Lower lobe of right lung (tissue), 2 donors: Measurements from ENCODE around the gene C16orf95. TPM values are rescaled to one million over a fixed set of nuclear protein-coding genes. Genes with fewer than 3 reads are reported as not detected.

Source experiments
- ATAC-seq, 2 donors: fragments of 200-7000 bp; cut with Tn5 transposase; one replicate each; pipeline ENCODE4 v1.9.1; 2020 to 2022; ENCODE audit warnings: mild to moderate bottlenecking in 2 of 2, moderate library complexity in 2 of 2
- DNase-seq: peaks from one replicate; pipeline ENCODE4 v3.0.0-alpha.2; 2020
- H3K27ac ChIP-seq: fragments of 200-600 bp; one replicate; pipeline ENCODE4 v1.8.0; 2022
- H3K27me3 ChIP-seq: fragments of 200-600 bp; one replicate; pipeline ENCODE4 v1.8.0; 2022; ENCODE audit warnings: low read depth
- H3K36me3 ChIP-seq: fragments of 200-600 bp; one replicate; pipeline ENCODE4 v1.8.0; 2022; ENCODE audit warnings: mild to moderate bottlenecking
- H3K4me1 ChIP-seq: fragments of 200-600 bp; one replicate; pipeline ENCODE4 v1.8.0; 2022
- H3K4me3 ChIP-seq: fragments of 200-600 bp; one replicate; pipeline ENCODE4 v1.8.0; 2022; ENCODE audit warnings: mild to moderate bottlenecking
- H3K9me3 ChIP-seq: fragments of 200-600 bp; one replicate; pipeline ENCODE4 v1.8.0; 2022
- intact Hi-C: fragments of 100-400 bp; cut with DNase I; formaldehyde crosslinking; loops from one replicate; pipeline ENCODE4 v1.11.0; 2022
- total RNA-seq: library from RNA; stranded (reverse); fragmentation: NEBNext Ultra II Directional; extraction: Animal tissue kit (Norgen Biotek cat#: 25700); gene quantifications from one replicate; pipeline ENCODE4 v1.2.1, GENCODE V29; 2021
- TF ChIP-seq, protein P1 (sequence below): fragments of 200-600 bp; IDR thresholded peaks from one replicate; pipeline ENCODE4 v1.8.0; 2022; ENCODE audit warnings: antibody characterized with exemption, mild to moderate bottlenecking
- donor health status: DM: no; HTN: yes; CAD: no; lungs with severe emphysema.

The C16orf95 gene
- total RNA-seq, 1 donor from 2014 or later: 3.0 TPM

DNA sequence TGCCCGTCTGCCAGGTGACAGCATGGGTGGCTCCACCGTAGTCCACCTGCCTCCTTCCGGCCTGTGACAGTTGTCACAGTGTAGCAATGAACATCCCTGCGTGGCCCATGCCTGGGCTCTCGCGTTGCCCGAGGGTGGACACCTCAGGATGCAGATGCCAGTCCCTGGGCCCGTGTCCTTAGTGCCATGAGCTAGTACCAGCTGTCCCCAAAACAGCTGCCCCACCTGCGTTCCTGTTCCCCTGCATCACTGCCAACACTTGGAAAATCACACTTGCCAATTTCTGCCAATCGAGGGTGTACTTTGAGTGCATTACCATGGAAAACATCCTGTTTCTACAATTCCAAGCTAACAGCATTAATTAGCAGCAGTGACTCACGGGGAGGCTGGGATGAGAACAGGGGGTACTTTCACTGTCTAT lies 9.0 kb upstream of the C16orf95 start:
- H3K9me3 ChIP-seq: no peaks in the 10 kb centered on the region
- no peaks in the 10 kb centered on the region for H3K27me3 ChIP-seq
- intact Hi-C loops: no loop called here
- peaks cover 28% of the 10 kb centered on the region for H3K36me3 ChIP-seq
- TF ChIP-seq, protein P1, sequence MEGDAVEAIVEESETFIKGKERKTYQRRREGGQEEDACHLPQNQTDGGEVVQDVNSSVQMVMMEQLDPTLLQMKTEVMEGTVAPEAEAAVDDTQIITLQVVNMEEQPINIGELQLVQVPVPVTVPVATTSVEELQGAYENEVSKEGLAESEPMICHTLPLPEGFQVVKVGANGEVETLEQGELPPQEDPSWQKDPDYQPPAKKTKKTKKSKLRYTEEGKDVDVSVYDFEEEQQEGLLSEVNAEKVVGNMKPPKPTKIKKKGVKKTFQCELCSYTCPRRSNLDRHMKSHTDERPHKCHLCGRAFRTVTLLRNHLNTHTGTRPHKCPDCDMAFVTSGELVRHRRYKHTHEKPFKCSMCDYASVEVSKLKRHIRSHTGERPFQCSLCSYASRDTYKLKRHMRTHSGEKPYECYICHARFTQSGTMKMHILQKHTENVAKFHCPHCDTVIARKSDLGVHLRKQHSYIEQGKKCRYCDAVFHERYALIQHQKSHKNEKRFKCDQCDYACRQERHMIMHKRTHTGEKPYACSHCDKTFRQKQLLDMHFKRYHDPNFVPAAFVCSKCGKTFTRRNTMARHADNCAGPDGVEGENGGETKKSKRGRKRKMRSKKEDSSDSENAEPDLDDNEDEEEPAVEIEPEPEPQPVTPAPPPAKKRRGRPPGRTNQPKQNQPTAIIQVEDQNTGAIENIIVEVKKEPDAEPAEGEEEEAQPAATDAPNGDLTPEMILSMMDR: no peak
- ATAC-seq (no peak), DNase-seq (peak; percentile 41)
- no peak overlapping the region for H3K27ac ChIP-seq
- peaks cover 10% of the 10 kb centered on the region for H3K4me1 ChIP-seq
- no peak overlapping the region for H3K4me3 ChIP-seq

DNA sequence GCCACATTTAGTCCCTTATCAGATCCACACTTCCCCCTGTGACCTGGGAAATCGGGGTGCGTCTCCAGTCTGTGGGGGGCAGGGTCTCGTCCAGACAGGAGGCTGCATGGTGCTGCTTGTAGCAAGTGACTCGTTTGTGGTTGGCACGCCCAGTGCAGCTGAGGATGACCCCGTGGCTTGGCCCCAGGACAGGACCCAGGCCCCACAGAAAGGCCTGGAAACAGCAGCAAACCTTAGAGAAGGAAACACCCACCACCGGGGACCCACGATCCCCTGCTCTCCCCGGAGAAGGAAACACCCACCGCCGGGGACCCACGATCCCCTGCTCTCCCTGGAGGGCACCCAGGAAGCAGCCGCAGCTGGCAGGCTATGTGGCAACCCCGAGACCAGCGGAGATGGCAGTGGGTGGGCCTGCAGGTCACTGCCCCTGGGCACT lies 8.2 kb upstream of the C16orf95 start:
- no peak for ATAC-seq
- no peak overlapping the region for H3K27ac ChIP-seq
- TF ChIP-seq, protein P1: no peak
- DNase-seq: peak; percentile 25
- no peaks in the 10 kb centered on the region for H3K27me3 ChIP-seq
- H3K4me1 ChIP-seq: peaks cover 10% of the 10 kb centered on the region
- no peak overlapping the region for H3K4me3 ChIP-seq
- intact Hi-C loops: no loop called here
- H3K36me3 ChIP-seq: peaks cover 21% of the 10 kb centered on the region
- no peaks in the 10 kb centered on the region for H3K9me3 ChIP-seq

- H3K4me1 ChIP-seq: peaks cover 10% of the 10 kb centered on the region
- peaks cover 13% of the 10 kb centered on the region for H3K36me3 ChIP-seq
- H3K27me3 ChIP-seq: no peaks in the 10 kb centered on the region
- ATAC-seq (peak; percentile 72 to 75), DNase-seq (no peak)
- TF ChIP-seq, protein P1: peak; percentile 77
- H3K27ac ChIP-seq: no peak overlapping the region
- H3K9me3 ChIP-seq: no peaks in the 10 kb centered on the region
- H3K4me3 ChIP-seq: no peak overlapping the region
- intact Hi-C loops: no loop called here
Observed at GRCh38 chr16:87324411-87325275, 7.5 kb upstream of the C16orf95 start.

DNA sequence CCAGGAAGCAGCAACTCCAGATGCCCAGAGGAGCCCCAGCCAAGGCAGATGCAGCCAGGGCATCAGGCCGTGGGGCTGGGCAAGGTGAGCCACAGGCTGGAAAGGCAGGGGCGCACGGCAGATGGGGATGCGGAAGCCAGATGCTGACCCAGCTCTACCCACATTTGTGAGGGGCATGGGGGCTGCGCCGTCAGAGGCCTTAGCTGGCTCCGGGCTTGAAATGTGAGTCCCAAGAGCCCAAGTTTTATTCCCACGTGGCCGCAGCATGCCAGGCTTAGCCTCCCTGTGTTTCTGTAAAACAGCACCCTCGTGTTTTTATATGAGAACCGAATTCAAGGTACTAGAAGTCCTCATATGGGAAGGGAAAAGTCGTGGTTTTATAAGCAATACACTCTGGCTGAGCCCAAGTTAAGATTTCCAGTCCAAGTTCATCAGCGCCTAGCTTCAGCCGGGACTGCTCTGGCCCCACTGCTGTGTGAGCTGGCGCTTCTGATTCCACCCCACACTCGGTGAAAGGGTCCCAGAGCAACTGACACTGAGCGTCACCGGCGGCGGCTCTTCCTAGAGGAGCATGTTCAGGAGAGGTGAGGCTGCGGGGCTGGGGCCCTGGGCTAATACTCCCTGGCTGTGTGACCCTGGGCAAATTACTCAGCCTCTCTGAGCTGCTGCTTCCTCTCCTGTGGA lies 6.7 kb upstream of the C16orf95 start:
- TF ChIP-seq, protein P1: no peak
- H3K27me3 ChIP-seq: no peaks in the 10 kb centered on the region
- no peak overlapping the region for H3K27ac ChIP-seq
- intact Hi-C loops: no loop called here
- H3K9me3 ChIP-seq: no peaks in the 10 kb centered on the region
- DNase-seq (no peak), ATAC-seq (no peak)
- H3K4me1 ChIP-seq: peaks cover 13% of the 10 kb centered on the region
- peaks cover 5% of the 10 kb centered on the region for H3K36me3 ChIP-seq
- H3K4me3 ChIP-seq: no peak overlapping the region

DNA sequence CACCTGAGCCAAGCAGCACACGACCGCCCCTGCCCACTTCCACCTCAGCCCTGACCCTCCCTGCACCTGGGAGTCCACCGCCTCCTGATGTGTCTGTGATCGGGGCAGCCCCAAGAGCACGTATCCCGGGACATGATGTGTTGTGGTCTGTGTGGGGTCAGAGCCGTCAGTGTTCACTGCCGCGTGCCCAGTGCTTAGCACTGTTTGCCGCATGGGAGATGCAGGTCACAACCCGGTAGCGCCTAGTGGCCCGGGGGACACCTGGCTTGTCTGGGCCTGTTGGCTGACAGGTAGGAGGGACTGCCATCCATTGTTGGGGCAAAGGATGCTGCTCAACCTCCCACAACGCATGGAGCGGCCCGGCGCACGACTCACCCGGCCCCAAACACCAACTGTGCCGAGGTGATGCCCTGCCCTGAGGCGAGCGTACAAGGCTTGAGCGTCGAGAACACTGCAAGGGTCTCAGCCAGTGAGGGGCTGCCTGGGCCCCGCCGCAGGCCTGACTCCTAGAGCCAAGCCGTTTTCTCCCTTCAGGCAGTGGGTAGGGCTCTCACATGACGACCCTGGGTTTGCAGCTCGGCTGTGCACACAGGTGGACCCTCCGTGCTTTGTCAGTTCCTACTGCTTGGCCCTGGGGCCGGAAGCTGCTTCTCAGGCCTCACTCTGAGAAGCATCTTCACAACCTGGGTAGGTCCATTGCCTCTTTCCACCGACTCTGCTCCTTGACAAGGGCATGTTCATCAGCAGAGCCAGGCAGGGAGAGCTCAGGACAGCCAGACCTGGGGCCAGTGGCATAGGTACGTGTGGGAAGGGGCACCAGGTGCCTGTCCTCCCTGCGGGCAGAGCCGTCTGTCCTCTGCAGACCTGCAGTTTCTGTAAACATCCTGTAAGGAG lies 5.9 kb upstream of the C16orf95 start:
- DNase-seq (no peak), ATAC-seq (no peak)
- Histone ChIP-seq H3K27ac (no peak overlapping the region), H3K36me3 (no peaks in the 10 kb centered on the region), H3K27me3 (no peaks in the 10 kb centered on the region), H3K9me3 (no peaks in the 10 kb centered on the region), H3K4me3 (no peak overlapping the region), H3K4me1 (peaks cover 20% of the 10 kb centered on the region)
- TF ChIP-seq, protein P1: no peak
- intact Hi-C loops: no loop called here
